NCI-H69 (cell line): Measurements from ENCODE around the gene M1AP.

Experiments
- DNase-seq: peaks from one replicate; lab custom pipeline; 2025; lab: John Stamatoyannopoulos, UW

Gene M1AP

GRCh38 chr2:74524955-74525716 lies 123.0 kb downstream of the M1AP start:
- no peak for DNase-seq

DNA sequence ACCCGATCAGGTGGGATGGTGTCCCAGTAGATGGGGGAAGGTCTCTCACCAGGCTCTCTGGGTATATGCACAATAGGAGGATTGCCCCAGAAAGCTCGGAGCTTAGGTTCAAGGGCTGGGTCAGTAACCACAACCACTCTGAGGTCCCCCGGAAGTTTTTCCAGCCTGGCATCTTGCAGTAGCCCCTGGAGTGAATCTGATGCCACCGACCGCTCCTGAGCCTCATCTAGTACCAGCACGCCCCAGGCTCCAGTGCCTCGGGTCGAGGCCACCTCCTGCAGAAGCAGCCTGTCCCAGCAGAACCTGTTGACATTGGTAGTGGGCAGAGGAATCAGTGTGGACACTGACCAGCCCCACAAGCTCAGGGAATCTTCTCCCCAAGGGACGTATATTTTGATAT lies 124.1 kb downstream of the M1AP start:
- no peak for DNase-seq

DNA sequence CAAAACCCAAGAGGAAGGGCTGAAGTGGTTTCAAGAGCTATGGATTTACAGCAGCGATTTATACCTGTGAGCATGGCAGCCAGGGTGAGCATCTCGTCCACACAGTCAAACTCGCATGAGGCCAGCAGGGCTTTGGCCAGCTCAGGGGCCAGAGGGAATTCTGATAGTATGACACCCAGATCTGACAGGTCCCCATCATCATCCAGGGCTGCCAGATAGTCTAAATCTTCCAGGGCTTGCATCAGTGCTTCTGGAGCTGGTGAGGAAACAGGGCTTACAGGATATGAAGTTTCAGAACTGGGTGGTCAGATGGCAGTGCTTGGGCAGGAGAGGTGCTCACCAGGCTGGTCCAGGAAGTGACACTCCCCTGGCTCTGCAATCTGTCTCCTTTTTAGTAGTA lies 125.6 kb downstream of the M1AP start:
- DNase-seq, result no peak

- no peak for DNase-seq
Measured at GRCh38 chr2:74516650-74517049, 131.5 kb downstream of the M1AP start.

GRCh38 chr2:74515981-74516633 lies 132.0 kb downstream of the M1AP start:
- no peak for DNase-seq

GRCh38 chr2:74515271-74515980 lies 132.7 kb downstream of the M1AP start:
- DNase-seq, result no peak

DNA sequence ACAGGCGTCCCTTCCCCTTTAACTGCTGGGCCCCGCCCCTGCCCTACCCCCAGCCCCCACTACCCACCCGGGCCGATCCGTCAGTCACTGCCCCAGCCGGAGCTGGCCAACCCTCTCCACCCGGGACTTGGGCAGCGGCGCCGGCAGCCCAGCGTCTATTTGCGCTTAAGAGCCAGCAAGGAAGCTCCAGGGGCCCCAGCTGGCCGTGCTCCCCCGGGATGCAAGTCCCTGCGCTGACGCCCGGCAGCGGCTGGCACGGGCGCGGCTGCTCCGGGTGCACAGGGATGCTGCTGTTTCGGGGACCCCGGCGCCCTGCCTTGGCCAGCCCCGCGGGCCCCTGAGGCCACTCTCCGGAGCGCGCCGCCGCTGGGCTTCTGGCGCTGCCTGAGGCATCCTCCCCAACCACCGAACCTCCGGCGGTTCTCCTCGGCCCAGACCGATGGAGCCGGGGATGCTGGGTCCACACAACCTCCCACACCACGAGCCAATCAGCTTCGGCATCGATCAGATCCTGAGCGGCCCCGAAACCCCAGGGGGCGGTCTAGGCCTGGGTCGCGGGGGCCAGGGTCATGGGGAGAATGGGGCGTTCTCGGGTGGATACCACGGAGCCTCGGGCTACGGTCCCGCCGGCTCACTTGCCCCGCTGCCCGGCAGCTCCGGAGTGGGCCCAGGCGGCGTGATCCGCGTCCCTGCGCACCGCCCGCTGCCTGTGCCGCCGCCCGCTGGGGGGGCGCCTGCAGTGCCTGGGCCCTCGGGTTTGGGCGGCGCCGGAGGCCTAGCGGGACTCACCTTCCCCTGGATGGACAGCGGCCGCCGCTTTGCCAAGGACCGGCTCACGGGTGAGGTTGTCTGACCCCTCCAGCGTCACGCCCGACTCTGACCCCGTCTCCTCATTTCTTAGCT lies 133.5 kb downstream of the M1AP start, which contains the start of gene TLX2:
Gene TLX2, plus strand, starts transcription at position 83 of the 903 bp plus-strand sequence. Its CDS starts 357 bp downstream, at position 440.
- DNase-seq, result peak; percentile 33

GRCh38 chr2:74513605-74514367 lies 134.3 kb downstream of the M1AP start:
- DNase-seq, result peak; percentile 17

- no peak for DNase-seq
Measured at GRCh38 chr2:74512744-74513604, 135.2 kb downstream of the M1AP start.

- DNase-seq, result peak; percentile 7
Measured at GRCh38 chr2:74511104-74511989, 136.8 kb downstream of the M1AP start.

DNA sequence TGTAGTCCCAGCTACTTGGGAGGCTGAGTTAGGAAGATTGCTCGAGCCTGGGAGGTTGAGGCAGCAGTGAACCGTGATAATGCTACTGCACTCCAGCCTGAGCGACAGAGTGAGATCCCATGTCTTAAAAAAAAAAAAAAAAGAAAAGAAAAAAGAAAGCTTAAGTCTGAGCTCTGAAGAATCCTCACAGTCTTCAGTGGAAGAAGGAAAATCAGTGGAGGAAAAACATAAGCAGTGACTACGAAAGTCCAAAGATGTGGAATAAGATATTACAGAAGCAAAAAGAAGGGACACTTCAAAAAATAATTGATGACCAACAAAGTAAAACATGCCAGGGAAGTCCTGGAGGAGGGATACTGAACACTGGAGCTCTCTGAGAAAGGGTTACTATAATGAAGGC lies 137.9 kb downstream of the M1AP start:
- no peak for DNase-seq

DNA sequence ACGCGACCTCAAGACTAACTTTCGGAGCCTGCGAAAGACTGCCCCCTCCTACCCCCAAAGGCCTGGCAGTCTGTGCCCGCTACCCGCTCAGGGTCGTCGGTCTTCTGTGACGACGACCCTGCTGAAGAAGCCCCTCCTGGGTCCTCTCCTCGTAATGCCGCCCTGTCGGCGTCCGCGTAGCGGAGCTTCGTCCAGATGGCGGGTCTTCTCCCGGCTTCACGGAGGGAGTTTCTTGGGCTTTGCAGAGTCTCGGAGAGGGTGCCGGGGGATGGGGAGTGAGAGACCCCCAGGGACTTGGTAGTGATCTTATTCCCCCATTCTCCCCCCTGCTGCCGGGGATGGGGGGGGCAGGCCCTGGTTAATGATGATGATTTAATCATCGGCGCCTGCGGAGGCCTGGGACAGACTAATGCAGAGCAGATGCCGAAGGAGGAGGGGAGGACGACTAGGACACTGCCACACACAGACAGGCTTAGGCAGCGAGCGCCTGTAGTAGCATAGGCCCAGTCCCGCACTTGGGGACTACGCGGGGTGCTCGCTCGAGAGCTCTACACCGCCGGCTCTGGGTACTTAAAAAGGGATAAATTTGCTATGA lies 140.1 kb downstream of the M1AP start:
- DNase-seq, result peak; percentile 71
